ENCODE results near the gene FKBP15. TPM values are rescaled to one million over a fixed set of nuclear protein-coding genes. Genes with fewer than 3 reads are reported as not detected.

The FKBP15 gene
- total RNA-seq, 2 experiments from 2014 or later = 25.8 to 27.7 TPM

- no peak overlapping the region for H3K27ac Mint-ChIP-seq
- POLR2A ChIA-PET = no interaction called here
- CTCF ChIA-PET = no interaction called here
- peaks cover 52% of the 10 kb centered on the region for H3K36me3 Mint-ChIP-seq
- DNase-seq = no peak
- H3K4me3 Mint-ChIP-seq = no peak overlapping the region
- H3K4me1 Mint-ChIP-seq (ENCODE audit: low read depth) = peaks cover 6% of the 10 kb centered on the region
- intact Hi-C loops (cut with micrococcal nuclease) = no loop called here
- H3K9me3 Mint-ChIP-seq = no peaks in the 10 kb centered on the region
- no peaks in the 10 kb centered on the region for H3K27me3 Mint-ChIP-seq
These were observed 21.3 kb downstream of the FKBP15 start for GRCh38 chr9:113199683-113200329.

GRCh38 chr9:113192455-113192854, 28.6 kb downstream of the FKBP15 start:
- no peaks in the 10 kb centered on the region for H3K27me3 Mint-ChIP-seq

DNA sequence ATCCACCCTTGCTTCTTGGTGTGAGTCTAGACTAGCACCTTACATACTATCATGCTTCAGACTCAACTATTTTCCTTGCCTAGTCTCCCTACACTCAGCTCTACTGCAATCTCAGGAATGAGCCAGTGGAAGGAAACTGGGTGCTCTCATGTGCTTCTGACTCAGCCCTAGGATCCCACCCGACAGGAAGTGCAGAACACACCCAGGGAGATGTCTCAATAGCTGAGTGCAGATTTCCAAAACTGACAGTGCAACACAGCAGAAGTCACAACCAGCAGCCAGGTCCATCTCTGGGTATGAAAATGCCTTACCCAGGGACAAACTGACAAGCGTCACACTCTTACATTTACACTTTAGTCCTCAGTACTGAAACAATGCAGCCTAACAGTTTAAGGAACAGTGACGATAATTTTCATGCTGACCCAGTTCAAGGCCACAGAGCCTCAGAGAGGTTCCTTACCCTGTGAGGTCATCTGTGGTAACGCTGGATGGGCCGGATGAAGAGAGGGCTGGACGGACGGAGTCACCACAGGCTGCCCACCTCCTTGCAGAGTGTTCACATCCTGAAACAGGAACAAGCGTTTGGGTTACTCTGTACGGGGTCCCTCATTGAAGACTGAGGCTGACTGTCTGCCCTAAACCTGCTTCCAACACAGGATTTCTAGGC, 33.0 kb downstream of the FKBP15 start:
- Mint-ChIP-seq H3K36me3 (peaks cover 44% of the 10 kb centered on the region), H3K27me3 (no peaks in the 10 kb centered on the region), H3K9me3 (no peaks in the 10 kb centered on the region), H3K27ac (no peak overlapping the region), H3K4me1 (ENCODE audit: low read depth) (no peaks in the 10 kb centered on the region), H3K4me3 (no peak overlapping the region)
- CTCF ChIA-PET = no interaction called here
- intact Hi-C loops (cut with micrococcal nuclease) = no loop called here
- DNase-seq = no peak
- POLR2A ChIA-PET = no interaction called here

More at GRCh38 chr9:113192455-113192854, 28.6 kb downstream of the FKBP15 start:
- Mint-ChIP-seq H3K4me1 (ENCODE audit: low read depth) (no peaks in the 10 kb centered on the region), H3K4me3 (no peak overlapping the region), H3K9me3 (no peaks in the 10 kb centered on the region), H3K36me3 (peaks cover 39% of the 10 kb centered on the region), H3K27ac (no peak overlapping the region)
- no peak for DNase-seq
- intact Hi-C loops (cut with micrococcal nuclease) = no loop called here
- ChIA-PET POLR2A (no interaction called here), CTCF (no interaction called here)

GRCh38 chr9:113186137-113186755, 34.8 kb downstream of the FKBP15 start:
- POLR2A ChIA-PET = no interaction called here
- no peak overlapping the region for H3K4me3 Mint-ChIP-seq
- H3K4me1 Mint-ChIP-seq (ENCODE audit: low read depth) = no peaks in the 10 kb centered on the region
- no peak for DNase-seq
- intact Hi-C loops (cut with micrococcal nuclease) = no loop called here
- CTCF ChIA-PET = interaction anchor here (1.2 kb wide), 1 partner anchor 35 kb away, joined by 3 read pairs; the partner anchor contains the start of genes FKBP15 and SLC31A1
- peaks cover 50% of the 10 kb centered on the region for H3K36me3 Mint-ChIP-seq
- H3K27me3 Mint-ChIP-seq = no peaks in the 10 kb centered on the region
- H3K9me3 Mint-ChIP-seq = no peaks in the 10 kb centered on the region
- no peak overlapping the region for H3K27ac Mint-ChIP-seq

DNA sequence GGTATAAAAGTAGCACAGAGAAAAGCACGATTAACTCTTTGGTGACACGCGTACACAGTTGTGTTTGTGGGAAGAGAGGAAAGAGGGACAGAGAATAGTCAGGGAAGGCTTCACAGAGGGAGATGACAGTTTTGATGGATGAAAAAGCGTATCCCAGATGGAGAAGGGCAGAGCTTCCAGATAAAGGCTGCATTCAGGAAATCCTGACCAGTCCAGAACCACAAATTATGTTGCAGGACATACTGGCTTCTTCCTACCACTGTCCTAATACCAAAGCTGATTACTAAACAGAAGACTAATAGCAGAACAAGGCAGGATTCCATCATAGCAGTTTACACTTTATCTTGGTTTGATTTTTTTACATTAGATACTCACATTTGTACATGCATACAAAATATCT, 35.8 kb downstream of the FKBP15 start:
- Mint-ChIP-seq H3K4me1 (ENCODE audit: low read depth) (no peaks in the 10 kb centered on the region), H3K27me3 (no peaks in the 10 kb centered on the region), H3K27ac (no peak overlapping the region), H3K36me3 (peaks cover 52% of the 10 kb centered on the region), H3K4me3 (no peak overlapping the region), H3K9me3 (no peaks in the 10 kb centered on the region)
- ChIA-PET POLR2A (no interaction called here), CTCF (no interaction called here)
- intact Hi-C loops (cut with micrococcal nuclease) = no loop called here
- no peak for DNase-seq

- ChIA-PET CTCF (no interaction called here), POLR2A (no interaction called here)
- no peak for DNase-seq
- H3K4me3 Mint-ChIP-seq = no peak overlapping the region
- H3K27me3 Mint-ChIP-seq = no peaks in the 10 kb centered on the region
- no peak overlapping the region for H3K27ac Mint-ChIP-seq
- H3K4me1 Mint-ChIP-seq (ENCODE audit: low read depth) = no peaks in the 10 kb centered on the region
- H3K9me3 Mint-ChIP-seq = no peaks in the 10 kb centered on the region
- intact Hi-C loops (cut with micrococcal nuclease) = no loop called here
- H3K36me3 Mint-ChIP-seq = peaks cover 52% of the 10 kb centered on the region
These were observed 36.5 kb downstream of the FKBP15 start for GRCh38 chr9:113184539-113184938.

GRCh38 chr9:113183956-113184488, 37.1 kb downstream of the FKBP15 start:
- H3K36me3 Mint-ChIP-seq = peaks cover 52% of the 10 kb centered on the region
- ChIA-PET CTCF (no interaction called here), POLR2A (no interaction called here)
- H3K27me3 Mint-ChIP-seq = no peaks in the 10 kb centered on the region
- no peaks in the 10 kb centered on the region for H3K9me3 Mint-ChIP-seq
- H3K27ac Mint-ChIP-seq = no peak overlapping the region
- intact Hi-C loops (cut with micrococcal nuclease) = no loop called here
- H3K4me3 Mint-ChIP-seq = no peak overlapping the region
- no peaks in the 10 kb centered on the region for H3K4me1 Mint-ChIP-seq (ENCODE audit: low read depth)
- no peak for DNase-seq

DNA sequence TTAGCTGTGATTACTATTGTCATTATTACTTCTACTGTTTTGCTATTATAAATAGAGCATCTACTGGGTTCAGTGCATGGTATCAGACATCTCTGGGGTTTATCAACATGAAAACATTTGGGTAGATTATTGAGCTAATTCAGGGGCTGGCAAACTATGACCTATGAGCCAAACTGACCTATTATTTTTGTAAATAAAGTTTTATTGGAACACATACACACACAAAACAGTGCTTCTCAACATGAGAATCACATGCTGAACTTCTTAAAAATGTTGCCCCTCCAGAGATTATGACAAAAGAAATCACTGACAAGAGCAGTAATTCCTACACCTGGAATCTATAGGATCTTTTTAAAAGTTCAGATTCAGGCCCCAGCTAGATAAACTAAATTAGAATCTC, 39.9 kb downstream of the FKBP15 start:
- CTCF ChIA-PET = interaction anchor here (2.7 kb wide), 1 partner anchor 30 kb away, joined by 5 read pairs; the partner anchor contains the start of gene SLC31A2
- H3K9me3 Mint-ChIP-seq = no peaks in the 10 kb centered on the region
- DNase-seq = no peak
- intact Hi-C loops (cut with micrococcal nuclease) = no loop called here
- H3K4me1 Mint-ChIP-seq (ENCODE audit: low read depth) = no peaks in the 10 kb centered on the region
- no peaks in the 10 kb centered on the region for H3K27me3 Mint-ChIP-seq
- peaks cover 56% of the 10 kb centered on the region for H3K36me3 Mint-ChIP-seq
- H3K4me3 Mint-ChIP-seq = no peak overlapping the region
- no peak overlapping the region for H3K27ac Mint-ChIP-seq
- POLR2A ChIA-PET = no interaction called here

- no peak overlapping the region for H3K4me3 Mint-ChIP-seq
- no peaks in the 10 kb centered on the region for H3K27me3 Mint-ChIP-seq
- intact Hi-C loops (cut with micrococcal nuclease) = no loop called here
- CTCF ChIA-PET = interaction anchor here (0.5 to 2.7 kb wide), 3 partner anchors 29 to 129 kb away, joined by 3 to 5 read pairs (median 3); partner anchors contain the start of gene SLC31A2
- H3K36me3 Mint-ChIP-seq = peaks cover 51% of the 10 kb centered on the region
- H3K9me3 Mint-ChIP-seq = no peaks in the 10 kb centered on the region
- POLR2A ChIA-PET = no interaction called here
- no peak overlapping the region for H3K27ac Mint-ChIP-seq
- H3K4me1 Mint-ChIP-seq (ENCODE audit: low read depth) = no peaks in the 10 kb centered on the region
- no peak for DNase-seq
These were observed 41.2 kb downstream of the FKBP15 start for GRCh38 chr9:113179839-113180238.

- no peak for DNase-seq
- peaks cover 52% of the 10 kb centered on the region for H3K36me3 Mint-ChIP-seq
- no peaks in the 10 kb centered on the region for H3K4me1 Mint-ChIP-seq (ENCODE audit: low read depth)
- no peaks in the 10 kb centered on the region for H3K27me3 Mint-ChIP-seq
- ChIA-PET POLR2A (no interaction called here), CTCF (no interaction called here)
- no peak overlapping the region for H3K27ac Mint-ChIP-seq
- no peak overlapping the region for H3K4me3 Mint-ChIP-seq
- H3K9me3 Mint-ChIP-seq = no peaks in the 10 kb centered on the region
- intact Hi-C loops (cut with micrococcal nuclease) = no loop called here
These were observed 43.0 kb downstream of the FKBP15 start for GRCh38 chr9:113178087-113178486.

DNA sequence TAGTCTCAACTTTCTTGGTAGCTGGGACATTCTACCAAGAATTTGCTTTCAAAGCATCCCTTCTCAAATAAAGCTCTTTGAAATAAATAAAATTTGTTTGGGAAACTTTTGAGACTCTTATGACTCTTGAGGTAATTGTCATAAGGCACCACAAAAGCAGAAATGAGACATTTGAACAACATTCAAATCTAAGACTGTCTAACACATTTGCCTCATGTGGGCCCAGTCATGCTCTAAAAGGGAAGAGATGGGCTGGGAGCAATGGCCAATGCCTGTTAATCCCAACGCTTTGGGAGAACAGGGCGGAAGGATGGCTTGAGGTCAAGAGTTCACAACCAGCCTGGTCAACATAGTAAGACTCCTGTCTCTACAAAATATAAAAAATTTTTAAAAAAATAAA, 43.8 kb downstream of the FKBP15 start:
- CTCF ChIA-PET = no interaction called here
- intact Hi-C loops (cut with micrococcal nuclease) = no loop called here
- DNase-seq = no peak
- Mint-ChIP-seq H3K27ac (no peak overlapping the region), H3K27me3 (no peaks in the 10 kb centered on the region), H3K4me3 (no peak overlapping the region), H3K36me3 (peaks cover 54% of the 10 kb centered on the region), H3K4me1 (ENCODE audit: low read depth) (no peaks in the 10 kb centered on the region), H3K9me3 (peaks cover 3% of the 10 kb centered on the region)
- POLR2A ChIA-PET = no interaction called here

DNA sequence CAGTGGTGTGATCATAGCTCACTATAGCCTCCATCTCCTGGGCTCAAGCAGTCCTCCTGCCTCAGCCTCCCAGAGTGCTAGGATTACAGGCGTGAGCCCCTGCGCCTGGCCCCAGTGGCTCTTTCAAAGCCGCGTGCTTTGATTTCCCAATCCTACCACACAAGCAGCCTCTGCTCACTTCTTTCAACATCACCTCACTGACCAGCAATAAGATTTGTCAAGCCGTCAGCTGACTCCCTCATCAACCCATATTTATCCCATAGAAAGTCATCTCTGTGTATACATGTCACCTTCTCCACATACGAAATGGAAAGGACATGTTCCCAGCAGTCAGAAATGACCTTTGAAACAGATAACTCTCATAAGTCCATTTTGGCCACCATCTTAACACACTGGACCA, 44.3 kb downstream of the FKBP15 start:
- ChIA-PET POLR2A (no interaction called here), CTCF (no interaction called here)
- Mint-ChIP-seq H3K27me3 (no peaks in the 10 kb centered on the region), H3K27ac (no peak overlapping the region), H3K4me3 (no peak overlapping the region), H3K9me3 (peaks cover 3% of the 10 kb centered on the region), H3K4me1 (ENCODE audit: low read depth) (no peaks in the 10 kb centered on the region), H3K36me3 (peaks cover 55% of the 10 kb centered on the region)
- intact Hi-C loops (cut with micrococcal nuclease) = no loop called here
- DNase-seq = no peak

Measured in activated CD4-positive, alpha-beta memory T cell treated with anti-CD3 and anti-CD28 coated beads for 36 hours (primary cell).